HuH-7.5 (cell line): ENCODE measurements around the gene TAGLN.
"Not testable (repeated sequence)": the region's sequence is repeated elsewhere in the genome, so short reads cannot be mapped to it uniquely, and the experiment has no call there.

Experiments used
- DNase-seq: peaks from one replicate; pipeline ENCODE4 v3.0.0; 2011; ENCODE audit warnings: low spot score

TAGLN gene

GRCh38 chr11:117195761-117196160 is 3.4 kb upstream of the TAGLN start:
- no peak for DNase-seq

GRCh38 chr11:117197006-117197405 is 2.2 kb upstream of the TAGLN start:
- DNase-seq: no peak

GRCh38 chr11:117197516-117198456 is 1.4 kb upstream of the TAGLN start:
- DNase-seq: no peak

- no peak for DNase-seq
Measured at GRCh38 chr11:117198613-117199012, 557 bp upstream of the TAGLN start.

- no peak for DNase-seq
Measured at GRCh38 chr11:117199916-117200812, 994 bp downstream of the TAGLN start.

- no peak for DNase-seq
Measured at GRCh38 chr11:117200813-117201657, 1.9 kb downstream of the TAGLN start.

GRCh38 chr11:117201658-117202305 is 2.6 kb downstream of the TAGLN start:
- DNase-seq: no peak

GRCh38 chr11:117202386-117203068 is 3.4 kb downstream of the TAGLN start:
- no peak for DNase-seq

GRCh38 chr11:117203069-117203407 is 3.9 kb downstream of the TAGLN start:
- DNase-seq: no peak

GRCh38 chr11:117204283-117205080 is 5.3 kb downstream of the TAGLN start:
- no peak for DNase-seq

GRCh38 chr11:117205211-117205818 is 6.1 kb downstream of the TAGLN start:
- no peak for DNase-seq

- not testable (repeated sequence) for DNase-seq
Measured at GRCh38 chr11:117206111-117206510, 6.9 kb downstream of the TAGLN start.

- DNase-seq: not testable (repeated sequence)
Measured at GRCh38 chr11:117206859-117207258, 7.7 kb downstream of the TAGLN start.

GRCh38 chr11:117207481-117207880 is 8.3 kb downstream of the TAGLN start:
- DNase-seq: not testable (repeated sequence)

- DNase-seq: not testable (repeated sequence)
Measured at GRCh38 chr11:117208710-117209109, 9.5 kb downstream of the TAGLN start.

GRCh38 chr11:117209351-117210125 is 10.4 kb downstream of the TAGLN start:
- DNase-seq: not testable (repeated sequence)

- no peak for DNase-seq
Measured at GRCh38 chr11:117210620-117211019, 11.4 kb downstream of the TAGLN start.

GRCh38 chr11:117212697-117213355 is 13.7 kb downstream of the TAGLN start:
- DNase-seq: no peak
